H9 (cell line): ENCODE data around the gene COX4I2. TPM values are rescaled to one million over a fixed set of nuclear protein-coding genes. Genes with fewer than 3 reads are reported as not detected.

ENCODE experiments used
- DNase-seq: peaks from one replicate; pipeline ENCODE4 v3.0.0-alpha.2; 2017
- H2AFZ ChIP-seq: one replicate; pipeline ENCODE4 v1.6.1; 2013; ENCODE audit warnings: mild to moderate bottlenecking, low read length, control low read depth, moderate library complexity
- H2AK5ac ChIP-seq: 2 replicates; pipeline ENCODE4 v1.6.1; 2013; ENCODE audit warnings: low read length, control low read depth, mixed read lengths; ENCODE audit not compliant: insufficient read length
- H2BK120ac ChIP-seq: one replicate; pipeline ENCODE4 v1.6.1; 2013; ENCODE audit warnings: low read depth, mild to moderate bottlenecking, low read length, control low read depth, inconsistent platforms; ENCODE audit not compliant: poor library complexity, severe bottlenecking
- H2BK12ac ChIP-seq: 2 replicates; pipeline ENCODE4 v1.6.1; 2013; ENCODE audit warnings: low read length, control low read depth, mixed read lengths, low read depth; ENCODE audit not compliant: insufficient read length
- H2BK15ac ChIP-seq: 2 replicates; pipeline ENCODE4 v1.6.1; 2013; ENCODE audit warnings: low read depth, low read length, control low read depth
- H2BK20ac ChIP-seq: one replicate; pipeline ENCODE4 v1.6.1; 2013; ENCODE audit warnings: low read depth, mild to moderate bottlenecking, low read length, control low read depth, inconsistent platforms; ENCODE audit not compliant: poor library complexity, severe bottlenecking
- H2BK5ac ChIP-seq: 2 replicates; pipeline ENCODE4 v1.6.1; 2013; ENCODE audit warnings: low read length, control low read depth, mixed read lengths; ENCODE audit not compliant: insufficient read length
- H3K14ac ChIP-seq: 2 replicates; pipeline ENCODE4 v1.6.1; 2013; ENCODE audit warnings: low read length, control low read depth; ENCODE audit not compliant: insufficient read depth
- H3K18ac ChIP-seq: 2 replicates; pipeline ENCODE4 v1.6.1; 2013; ENCODE audit warnings: low read depth, mild to moderate bottlenecking, mixed read lengths, low read length, control low read depth; ENCODE audit not compliant: insufficient read length
- H3K23ac ChIP-seq: 2 replicates; pipeline ENCODE4 v1.6.1; 2013; ENCODE audit warnings: low read length, control low read depth, mixed read lengths, low read depth; ENCODE audit not compliant: insufficient read length
- H3K23me2 ChIP-seq: 2 replicates; pipeline ENCODE4 v1.6.1; 2013; ENCODE audit warnings: low read depth, mild to moderate bottlenecking, mixed read lengths, low read length, control low read depth; ENCODE audit not compliant: insufficient read length, poor library complexity, severe bottlenecking
- H3K27ac ChIP-seq: 2 replicates; pipeline ENCODE4 v1.5.1; 2013; ENCODE audit warnings: low read length, control low read depth, mixed read lengths, low read depth; ENCODE audit not compliant: insufficient read length
- H3K27me3 ChIP-seq: 2 replicates; pipeline ENCODE4 v1.6.1; 2013; ENCODE audit warnings: low read length, control low read depth, inconsistent platforms; ENCODE audit not compliant: insufficient read depth
- H3K4ac ChIP-seq: 2 replicates; pipeline ENCODE4 v1.6.1; 2013; ENCODE audit warnings: low read depth, mild to moderate bottlenecking, control low read depth, inconsistent platforms, low read length, moderate library complexity
- H3K4me1 ChIP-seq: 2 replicates; pipeline ENCODE4 v1.6.1; 2013; ENCODE audit warnings: low read length, control low read depth, inconsistent platforms; ENCODE audit not compliant: insufficient read depth
- H3K4me2 ChIP-seq: 2 replicates; pipeline ENCODE4 v1.6.1; 2013; ENCODE audit warnings: low read length, control low read depth, mixed read lengths; ENCODE audit not compliant: insufficient read length, insufficient read depth
- H3K56ac ChIP-seq: 2 replicates; pipeline ENCODE4 v1.6.1; 2013; ENCODE audit warnings: low read depth, mild to moderate bottlenecking, mixed read lengths, low read length, control low read depth; ENCODE audit not compliant: insufficient read length
- H3K79me1 ChIP-seq: 2 replicates; pipeline ENCODE4 v1.6.1; 2013; ENCODE audit warnings: low read depth, mild to moderate bottlenecking, moderate library complexity, low read length, control low read depth, inconsistent platforms; ENCODE audit not compliant: insufficient read depth, poor library complexity, severe bottlenecking
- H3K79me2 ChIP-seq: 2 replicates; pipeline ENCODE4 v1.6.1; 2013; ENCODE audit warnings: low read length, control low read depth, inconsistent platforms; ENCODE audit not compliant: insufficient read depth
- H3K9ac ChIP-seq: 2 replicates; pipeline ENCODE4 v1.6.1; 2013; ENCODE audit warnings: low read length, control low read depth, mixed read lengths; ENCODE audit not compliant: insufficient read length; ENCODE audit errors: extremely low read depth
- H3K9me3 ChIP-seq: one replicate; pipeline ENCODE4 v1.6.1; 2013; ENCODE audit warnings: low read depth, low read length, inconsistent platforms; ENCODE audit not compliant: control insufficient read depth
- H3T11ph ChIP-seq: one replicate; pipeline ENCODE4 v1.6.1; 2013; ENCODE audit warnings: mild to moderate bottlenecking, low read length, control low read depth, inconsistent platforms
- H4K20me1 ChIP-seq: one replicate; pipeline ENCODE4 v1.6.1; 2013; ENCODE audit not compliant: control insufficient read depth, insufficient read length, insufficient read depth
- H4K5ac ChIP-seq: 2 replicates; pipeline ENCODE4 v1.6.1; 2013; ENCODE audit warnings: low read depth, mild to moderate bottlenecking, mixed read lengths, low read length, control low read depth; ENCODE audit not compliant: insufficient read length
- H4K8ac ChIP-seq: replicated peaks from 2 replicates; pipeline ENCODE4 v1.6.1; 2013; ENCODE audit warnings: low read length, control low read depth, mixed read lengths, low read depth; ENCODE audit not compliant: insufficient read length
- H4K91ac ChIP-seq: 2 replicates; pipeline ENCODE4 v1.6.1; 2013; ENCODE audit warnings: low read depth, mild to moderate bottlenecking, moderate library complexity, mixed read lengths, low read length, control low read depth; ENCODE audit not compliant: insufficient read length
- H3K27ac Mint-ChIP-seq, 3 experiments: 2 replicates in 2 of 3; 3 replicates in 1 of 3; pipeline ENCODE4 v1.8.0; 2020 to 2021; ENCODE audit warnings: mixed read lengths in 3 of 3, mild to moderate bottlenecking in 1 of 3, moderate library complexity in 1 of 3
- H3K27me3 Mint-ChIP-seq: 2 replicates; pipeline ENCODE4 v1.8.0; 2021; ENCODE audit warnings: low read depth, mild to moderate bottlenecking, moderate library complexity, mixed read lengths
- H3K36me3 Mint-ChIP-seq, 3 experiments: 2 replicates in 2 of 3; 3 replicates in 1 of 3; pipeline ENCODE4 v1.8.0; 2020 to 2021; ENCODE audit warnings: low read depth in 3 of 3, mixed read lengths in 3 of 3; ENCODE audit not compliant: insufficient read depth in 1 of 3
- H3K4me1 Mint-ChIP-seq, 2 experiments: 2 replicates each; pipeline ENCODE4 v1.8.0; 2020; ENCODE audit warnings: mixed read lengths in 2 of 2
- H3K4me3 Mint-ChIP-seq, 2 experiments: 2 replicates in 1 of 2; 3 replicates in 1 of 2; pipeline ENCODE4 v1.8.0; 2020 to 2021; ENCODE audit warnings: mild to moderate bottlenecking in 2 of 2, mixed read lengths in 2 of 2, moderate library complexity in 1 of 2
- H3K9me3 Mint-ChIP-seq, 2 experiments: 2 replicates in 1 of 2; 3 replicates in 1 of 2; pipeline ENCODE4 v1.8.0; 2020; ENCODE audit warnings: mild to moderate bottlenecking in 2 of 2, mixed read lengths in 2 of 2, moderate library complexity in 1 of 2
- CTCF ChIP-seq: fragments of 200-600 bp; sonication (generic); conservative IDR thresholded peaks from 3 replicates; pipeline ENCODE4 v1.8.0; 2021; ENCODE audit warnings: antibody characterized with exemption, mild to moderate bottlenecking
- WGBS: extraction: QIAGEN DNeasy Blood & Tissue Kit; methylation state at CpG from one replicate; pipeline ENCODE4 v1.1.7; 2013; ENCODE audit warnings: missing lambda C conversion rate, low lambda C conversion rate, mixed read lengths; ENCODE audit not compliant: insufficient read length; ENCODE audit errors: extremely low coverage; 5-methylcytosine and 5-hydroxymethylcytosine counted together
- total RNA-seq: library from RNA; stranded (reverse); gene quantifications from 2 replicates; pipeline ENCODE4 v1.2.1, GENCODE V29; 2021

Gene COX4I2
- total RNA-seq, 1 experiment from 2014 or later = not detected

GRCh38 chr20:31689141-31689540 lies 51.4 kb downstream of the COX4I2 start:
- no peak overlapping the region for H3K56ac ChIP-seq
- H3K27ac ChIP-seq = no peak overlapping the region
- no peak overlapping the region for H2BK12ac ChIP-seq
- H2AFZ ChIP-seq = no peak overlapping the region
- 0 out of 2 replicates have a peak, but pooled peaks cover 2% of the 10 kb centered on the region for H3K4me1 ChIP-seq
- no peak overlapping the region for H3K18ac ChIP-seq
- TF ChIP-seq CTCF = no peak
- H3K9me3 ChIP-seq = no peaks in the 10 kb centered on the region
- DNase-seq = no peak
- no peak overlapping the region for H2BK5ac ChIP-seq
- Mint-ChIP-seq H3K4me3 (no peak overlapping the region), H3K36me3 (peaks cover 2 to 51% (median 26%) of the 10 kb centered on the region in 3 experiments; a peak in 6 of 7 replicates), H3K4me1 (peaks cover 36 to 45% of the 10 kb centered on the region in 2 experiments), H3K9me3 (no peaks in the 10 kb centered on the region), H3K27ac (peak overlapping the region in 2 of 3 experiments; percentile 59 to 73; a peak in 2 of 7 replicates), H3K27me3 (no peaks in the 10 kb centered on the region)
- H3K79me2 ChIP-seq = no peaks in the 10 kb centered on the region
- peaks cover 3% of the 10 kb centered on the region for H3K23me2 ChIP-seq
- H3K4ac ChIP-seq = no peak overlapping the region
- no peak overlapping the region for H4K91ac ChIP-seq
- no peak overlapping the region for H3T11ph ChIP-seq
- H4K8ac ChIP-seq = no peak overlapping the region
- no peak overlapping the region for H2BK120ac ChIP-seq
- no peak overlapping the region for H4K5ac ChIP-seq
- no peaks in the 10 kb centered on the region for H3K27me3 ChIP-seq
- no peak overlapping the region for H2BK20ac ChIP-seq
- H3K4me2 ChIP-seq = no peak overlapping the region
- no peak overlapping the region for H3K14ac ChIP-seq
- no peak overlapping the region for H3K23ac ChIP-seq
- no peaks in the 10 kb centered on the region for H4K20me1 ChIP-seq
- H2BK15ac ChIP-seq = no peak overlapping the region
- H3K79me1 ChIP-seq = peaks cover 2% of the 10 kb centered on the region
- H2AK5ac ChIP-seq = no peak overlapping the region
- H3K9ac ChIP-seq = no peak overlapping the region
- WGBS = no CpG with 5 or more reads among the region's 5 CpGs
